ENCODE results near the gene RNGTT.

DNA sequence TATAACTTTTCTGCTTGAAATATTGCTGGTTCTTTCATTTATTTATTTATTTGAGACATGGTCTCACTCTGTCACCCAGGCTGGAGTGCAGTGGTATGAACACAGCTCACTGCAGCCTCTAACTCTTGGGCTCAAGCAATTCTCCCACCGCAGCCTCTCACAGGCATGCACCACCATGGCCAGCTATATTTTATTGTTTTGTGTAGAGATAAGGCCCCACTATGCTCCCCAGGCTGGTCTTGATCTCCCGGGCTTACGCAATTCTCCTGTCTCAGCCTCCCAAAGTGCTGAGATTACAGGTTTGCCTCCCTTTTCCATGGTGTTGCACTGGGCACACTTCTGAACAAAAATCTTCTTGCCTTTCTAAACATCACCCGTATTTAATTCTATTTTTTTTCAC is 39.1 kb upstream of the RNGTT start:
- TF ChIP-seq POLR2A (IDR thresholded peaks at IDR 0.05): no peak
- TF ChIP-seq CTCF (IDR thresholded peaks at IDR 0.05): no peak
